Measurements from ENCODE around the gene PRORP. TPM values are rescaled to one million over a fixed set of nuclear protein-coding genes. Genes with fewer than 3 reads are reported as not detected.
"Not testable (repeated sequence)": the region's sequence is repeated elsewhere in the genome, so short reads cannot be mapped to it uniquely, and the experiment has no call there.

PRORP gene
- total RNA-seq, 1 donor from 2014 or later = 18.1 TPM

GRCh38 chr14:35134329-35135123, 12.2 kb downstream of the PRORP start:
- ATAC-seq (peak; percentile 41), DNase-seq (ENCODE audit: low spot score) (no peak)

GRCh38 chr14:35138585-35138984, 16.2 kb downstream of the PRORP start:
- DNase-seq (ENCODE audit: low spot score) (no peak), ATAC-seq (peak; percentile 77)

GRCh38 chr14:35140718-35141581, 18.6 kb downstream of the PRORP start:
- ATAC-seq (peak; percentile 69), DNase-seq (ENCODE audit: low spot score) (no peak)

GRCh38 chr14:35144029-35144428, 21.7 kb downstream of the PRORP start:
- no peak for ATAC-seq
- DNase-seq (ENCODE audit: low spot score) = no peak

GRCh38 chr14:35146711-35147149, 24.4 kb downstream of the PRORP start:
- DNase-seq (ENCODE audit: low spot score) (no peak), ATAC-seq (peak; percentile 62)

GRCh38 chr14:35147186-35147585, 24.8 kb downstream of the PRORP start:
- no peak for ATAC-seq
- DNase-seq (ENCODE audit: low spot score) = no peak

GRCh38 chr14:35147711-35148110, 25.4 kb downstream of the PRORP start:
- ATAC-seq = no peak
- DNase-seq (ENCODE audit: low spot score) = no peak

GRCh38 chr14:35149239-35149638, 26.9 kb downstream of the PRORP start:
- no peak for DNase-seq (ENCODE audit: low spot score)
- ATAC-seq = no peak

GRCh38 chr14:35152531-35152930, 30.2 kb downstream of the PRORP start:
- ATAC-seq; DNase-seq (ENCODE audit: low spot score): not testable (repeated sequence)

- no peak for DNase-seq (ENCODE audit: low spot score)
- no peak for ATAC-seq
These were observed 31.7 kb downstream of the PRORP start for GRCh38 chr14:35154016-35154415.

GRCh38 chr14:35155962-35156361, 33.6 kb downstream of the PRORP start:
- DNase-seq (ENCODE audit: low spot score) (no peak), ATAC-seq (no peak)

GRCh38 chr14:35158491-35158890, 36.1 kb downstream of the PRORP start:
- DNase-seq (ENCODE audit: low spot score) = no peak
- ATAC-seq = no peak

- ATAC-seq (no peak), DNase-seq (ENCODE audit: low spot score) (no peak)
These were observed 36.8 kb downstream of the PRORP start for GRCh38 chr14:35158951-35159653.

- DNase-seq (ENCODE audit: low spot score) (no peak), ATAC-seq (peak; percentile 45)
These were observed 37.5 kb downstream of the PRORP start for GRCh38 chr14:35159742-35160409.

- ATAC-seq = no peak
These were observed 38.9 kb downstream of the PRORP start for GRCh38 chr14:35161231-35161630.

GRCh38 chr14:35163384-35163783, 41.0 kb downstream of the PRORP start:
- ATAC-seq = no peak
- no peak for DNase-seq (ENCODE audit: low spot score)

More at GRCh38 chr14:35161231-35161630, 38.9 kb downstream of the PRORP start:
- DNase-seq (ENCODE audit: low spot score) = no peak

- DNase-seq (ENCODE audit: low spot score) (no peak), ATAC-seq (no peak)
These were observed 42.5 kb downstream of the PRORP start for GRCh38 chr14:35164849-35165248.

- no peak for ATAC-seq
- DNase-seq (ENCODE audit: low spot score) = no peak
These were observed 45.1 kb downstream of the PRORP start for GRCh38 chr14:35167496-35167895.

Measured in left lobe of liver (tissue), 2 donors.